ENCODE data around the gene PARD3.

The PARD3 gene

GRCh38 chr10:34113504-34114225 is 701.4 kb downstream of the PARD3 start:
- DNase-seq = no peak
- no peaks in the 10 kb centered on the region for H3K27me3 ChIP-seq (ENCODE audit: insufficient read depth, low read depth, severe bottlenecking)
- H3K36me3 ChIP-seq = no peaks in the 10 kb centered on the region
- no peaks in the 10 kb centered on the region for H3K9me3 ChIP-seq (ENCODE audit: severe bottlenecking)
- TF ChIP-seq CTCF (IDR thresholded peaks at IDR 0.05; ENCODE audit: low read depth, low read length) = no peak
- no peak overlapping the region for H3K4me3 ChIP-seq (ENCODE audit: low read depth, low read length)
- H3K27ac ChIP-seq = no peak overlapping the region

DNA sequence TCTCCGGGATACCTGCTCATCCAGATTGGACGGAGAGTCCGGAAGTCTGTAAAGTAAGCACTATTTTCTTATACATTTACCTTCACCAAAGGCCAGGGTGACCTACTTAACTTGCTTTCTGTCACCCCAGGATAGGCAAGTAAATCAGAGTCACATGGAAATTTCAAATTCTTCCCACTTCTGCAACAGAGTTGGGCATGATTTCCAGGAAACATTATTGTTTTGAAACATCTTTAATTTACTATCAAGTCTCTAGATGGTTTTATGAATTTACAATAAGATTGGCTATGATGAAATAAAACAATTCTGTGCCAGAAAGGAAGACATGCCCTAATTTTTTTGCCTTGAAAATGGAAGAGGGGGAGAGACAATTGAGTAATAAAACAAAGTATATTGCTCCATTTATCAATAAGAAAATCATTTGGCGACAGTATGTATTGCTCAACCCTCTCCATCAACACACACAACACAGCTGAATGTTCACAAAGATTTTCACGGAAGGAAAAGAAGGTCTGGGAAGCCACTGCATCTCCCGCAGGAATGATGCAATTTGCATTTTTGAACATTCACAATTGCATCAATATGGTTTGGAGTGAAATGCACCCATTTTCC is 702.8 kb downstream of the PARD3 start:
- Histone ChIP-seq H3K36me3 (no peaks in the 10 kb centered on the region), H3K27me3 (ENCODE audit: insufficient read depth, low read depth, severe bottlenecking) (no peaks in the 10 kb centered on the region), H3K9me3 (ENCODE audit: severe bottlenecking) (no peaks in the 10 kb centered on the region), H3K27ac (no peak overlapping the region), H3K4me3 (ENCODE audit: low read depth, low read length) (no peak overlapping the region)
- DNase-seq = no peak
- no peak for TF ChIP-seq CTCF (IDR thresholded peaks at IDR 0.05; ENCODE audit: low read depth, low read length)

- Histone ChIP-seq H3K27ac (no peak overlapping the region), H3K4me3 (ENCODE audit: low read depth, low read length) (no peak overlapping the region), H3K9me3 (ENCODE audit: severe bottlenecking) (no peaks in the 10 kb centered on the region), H3K36me3 (no peaks in the 10 kb centered on the region), H3K27me3 (ENCODE audit: insufficient read depth, low read depth, severe bottlenecking) (no peaks in the 10 kb centered on the region)
- no peak for DNase-seq
- no peak for TF ChIP-seq CTCF (IDR thresholded peaks at IDR 0.05; ENCODE audit: low read depth, low read length)
These were observed 703.9 kb downstream of the PARD3 start for GRCh38 chr10:34111179-34111578.

GRCh38 chr10:34109952-34110702 is 705.0 kb downstream of the PARD3 start:
- Histone ChIP-seq H3K36me3 (no peaks in the 10 kb centered on the region), H3K27ac (no peak overlapping the region), H3K27me3 (ENCODE audit: insufficient read depth, low read depth, severe bottlenecking) (no peaks in the 10 kb centered on the region), H3K4me3 (ENCODE audit: low read depth, low read length) (no peak overlapping the region), H3K9me3 (ENCODE audit: severe bottlenecking) (no peaks in the 10 kb centered on the region)
- TF ChIP-seq CTCF (IDR thresholded peaks at IDR 0.05; ENCODE audit: low read depth, low read length) = no peak
- DNase-seq = no peak

GRCh38 chr10:34109495-34109894 is 705.6 kb downstream of the PARD3 start:
- no peak overlapping the region for H3K27ac ChIP-seq
- H3K9me3 ChIP-seq (ENCODE audit: severe bottlenecking) = no peaks in the 10 kb centered on the region
- DNase-seq = no peak
- no peak for TF ChIP-seq CTCF (IDR thresholded peaks at IDR 0.05; ENCODE audit: low read depth, low read length)
- no peaks in the 10 kb centered on the region for H3K36me3 ChIP-seq
- no peak overlapping the region for H3K4me3 ChIP-seq (ENCODE audit: low read depth, low read length)
- H3K27me3 ChIP-seq (ENCODE audit: insufficient read depth, low read depth, severe bottlenecking) = no peaks in the 10 kb centered on the region

All from WERI-Rb-1 (cell line).